Hindlimb muscle (tissue), 1 donor: ENCODE results near the gene HOXC11. TPM values are rescaled to one million over a fixed set of nuclear protein-coding genes. Genes with fewer than 3 reads are reported as not detected.

Experiments used
- DNase-seq: peaks from one replicate; pipeline ENCODE4 v3.0.0-alpha.2; 2013
- polyA plus RNA-seq: library from polyadenylated mRNA; unstranded; fragments of 120-200 nt; gene quantifications from one replicate; pipeline ENCODE4 v1.2.1, GENCODE V29; 2013; ENCODE audit not compliant: insufficient read length

HOXC11 gene
- polyA plus RNA-seq, 1 donor: 7.1 TPM

GRCh38 chr12:54010972-54011664 is 38.2 kb downstream of the HOXC11 start:
- DNase-seq: no peak

GRCh38 chr12:54011665-54012532 is 39.0 kb downstream of the HOXC11 start:
- no peak for DNase-seq

GRCh38 chr12:54012631-54013409 is 39.9 kb downstream of the HOXC11 start:
- DNase-seq: no peak

GRCh38 chr12:54014377-54015017 is 41.6 kb downstream of the HOXC11 start:
- DNase-seq: no peak

- no peak for DNase-seq
Observed at GRCh38 chr12:54015018-54015931, 42.3 kb downstream of the HOXC11 start.

GRCh38 chr12:54016051-54016450 is 43.1 kb downstream of the HOXC11 start:
- DNase-seq: no peak

DNA sequence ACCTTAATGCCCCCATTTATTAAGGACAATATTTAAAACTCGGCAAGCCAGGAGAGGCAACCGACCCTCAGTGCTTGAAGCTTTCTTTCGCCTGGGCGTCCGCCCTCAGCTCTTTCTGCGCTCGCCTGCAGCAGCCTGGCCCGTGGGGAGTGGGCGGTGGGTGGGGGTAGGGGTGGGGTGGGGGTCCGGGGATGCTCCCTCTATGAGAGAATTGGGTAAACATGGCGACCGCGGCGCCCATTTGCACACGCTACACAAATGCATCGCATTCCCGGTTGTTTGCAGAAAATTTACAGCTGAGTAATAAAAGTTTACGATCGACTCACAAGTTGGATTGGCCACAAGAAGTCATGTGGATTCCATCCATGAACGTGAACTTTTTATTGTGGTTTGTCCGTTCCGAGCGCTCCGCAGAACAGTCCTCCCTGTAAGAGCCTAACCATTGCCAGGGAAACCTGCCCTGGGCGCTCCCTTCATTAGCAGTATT is 43.6 kb downstream of the HOXC11 start:
- DNase-seq: peak; percentile 81

GRCh38 chr12:54017027-54017788 is 44.3 kb downstream of the HOXC11 start:
- no peak for DNase-seq

- peak; percentile 92 for DNase-seq
Observed at GRCh38 chr12:54017878-54018467, 45.0 kb downstream of the HOXC11 start.

DNA sequence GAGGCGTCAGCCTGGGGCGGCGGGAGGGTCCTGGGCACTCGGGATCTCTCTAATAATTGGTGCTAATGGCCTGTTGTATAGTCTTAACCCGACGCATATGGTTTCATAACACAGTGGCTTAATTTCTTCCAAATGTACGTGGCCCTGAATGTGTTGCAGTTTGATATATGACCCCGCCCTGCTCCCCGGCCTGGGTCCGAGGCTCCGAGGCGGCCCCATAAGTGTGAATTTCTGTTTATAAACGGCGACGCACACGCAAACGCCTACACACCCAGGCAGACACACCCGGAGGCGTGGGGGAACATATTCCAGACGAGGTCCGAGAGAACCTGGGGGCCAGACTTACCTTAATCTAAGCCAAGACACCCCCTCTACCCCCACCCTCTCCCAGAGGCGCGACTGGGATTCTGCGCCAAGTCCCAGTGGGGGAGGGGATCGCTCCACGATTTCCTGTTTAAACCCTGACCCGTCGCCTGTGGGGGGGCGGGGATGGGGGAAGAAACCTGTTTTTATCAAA is 45.6 kb downstream of the HOXC11 start:
- DNase-seq: no peak

DNA sequence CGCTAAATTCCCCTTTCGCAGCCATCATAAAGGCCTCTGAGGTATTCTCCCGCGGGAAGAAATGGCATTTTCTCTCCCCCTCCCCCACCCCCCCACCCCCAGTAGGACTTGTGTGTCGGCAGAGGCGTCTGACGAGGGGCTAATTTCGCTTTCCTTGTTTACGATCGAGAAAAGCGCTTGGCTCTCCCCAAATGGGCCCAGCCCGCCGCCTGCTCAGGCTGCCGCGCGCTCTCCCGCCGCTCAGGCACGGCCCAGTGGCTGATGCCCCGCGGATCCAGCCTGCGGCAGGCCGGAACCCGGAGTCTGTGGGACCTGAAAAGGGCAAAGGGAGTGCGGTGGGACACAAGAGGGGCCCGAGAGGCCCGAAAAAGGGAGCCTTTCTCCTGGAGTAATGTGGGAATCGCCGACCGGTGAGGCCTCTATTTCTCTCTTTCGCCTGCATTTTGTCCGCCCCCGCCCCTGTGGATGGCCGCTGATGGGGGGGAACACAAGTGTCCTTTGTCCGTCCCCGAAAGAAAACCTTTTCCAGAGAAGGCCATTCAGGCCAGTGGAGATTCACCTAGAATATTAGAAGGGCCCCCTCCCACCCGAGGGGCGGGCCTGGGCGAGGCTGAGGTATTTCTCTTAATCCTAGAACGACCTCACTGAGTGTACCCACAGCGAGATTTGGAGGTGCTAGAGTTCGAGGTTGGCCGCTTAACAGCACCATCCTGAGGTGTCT is 46.3 kb downstream of the HOXC11 start:
- DNase-seq: no peak

GRCh38 chr12:54019924-54020590 is 47.1 kb downstream of the HOXC11 start:
- no peak for DNase-seq

DNA sequence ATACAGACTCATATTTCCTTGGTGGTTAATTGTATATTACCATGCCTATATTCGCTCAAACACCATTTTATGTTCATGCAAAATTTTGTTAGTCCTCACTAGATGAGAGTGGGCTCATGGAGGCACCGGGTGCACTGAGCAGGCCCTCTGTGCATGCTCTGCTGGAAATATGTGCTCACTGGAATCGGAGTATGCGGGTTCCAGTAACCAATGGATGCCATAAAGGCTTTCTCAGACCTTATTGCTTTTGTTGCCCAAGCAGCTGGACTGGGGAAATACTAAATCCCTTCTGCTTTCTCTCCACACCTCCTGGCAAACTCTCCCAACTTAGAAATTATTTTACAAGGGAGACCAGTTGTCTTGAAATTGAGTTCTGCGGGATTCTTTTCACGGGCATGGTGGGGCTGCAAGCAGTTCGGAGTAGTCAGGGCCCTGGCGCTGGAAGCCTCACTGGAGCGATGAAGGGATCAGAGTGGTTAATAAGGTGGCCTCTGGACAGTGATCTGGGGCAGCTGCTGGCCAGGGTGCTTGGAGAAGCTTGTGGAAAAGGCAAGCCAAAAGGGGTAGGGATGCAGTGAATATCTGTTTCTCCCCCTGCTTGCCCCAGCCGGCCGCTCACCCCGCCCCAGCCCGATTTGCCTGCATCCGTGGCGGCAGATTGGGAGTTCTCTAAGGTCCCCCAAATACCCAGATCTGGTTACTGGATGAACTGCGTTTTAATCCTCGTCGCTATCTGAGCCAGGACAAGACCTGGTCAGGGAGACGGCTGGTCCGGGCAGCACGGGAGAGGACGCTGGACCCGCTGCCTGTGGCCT is 47.9 kb downstream of the HOXC11 start:
- DNase-seq: no peak

DNA sequence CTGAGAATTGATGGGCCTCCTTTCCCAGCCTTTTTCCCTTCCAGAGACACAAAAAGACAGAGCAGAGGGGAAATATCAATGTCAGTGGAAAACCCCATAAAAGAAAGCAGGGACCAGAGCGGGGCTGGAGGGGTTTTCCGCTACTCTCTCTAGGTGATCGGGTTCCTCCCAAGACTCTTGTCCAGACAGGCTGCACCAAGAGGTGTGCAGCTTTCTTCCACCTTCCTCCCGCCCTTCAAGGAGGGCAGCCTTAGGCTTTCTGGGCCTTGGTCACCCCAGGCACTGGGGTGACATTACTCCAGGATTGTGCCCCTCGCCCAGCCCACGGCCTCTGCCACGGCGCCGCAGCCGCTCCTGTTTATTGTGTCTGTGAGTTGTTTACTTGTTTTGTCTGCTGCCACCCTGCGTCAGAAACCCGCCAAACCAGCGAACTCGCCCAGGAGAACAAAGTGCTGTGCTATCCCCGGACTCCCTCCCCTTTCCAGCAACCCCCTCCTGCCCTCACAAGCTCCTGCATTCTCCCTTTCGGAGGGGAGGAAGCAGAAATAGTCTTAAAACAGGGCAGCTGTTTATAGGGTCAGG is 48.6 kb downstream of the HOXC11 start:
- no peak for DNase-seq

- DNase-seq: no peak
Observed at GRCh38 chr12:54022960-54023884, 50.3 kb downstream of the HOXC11 start.

DNA sequence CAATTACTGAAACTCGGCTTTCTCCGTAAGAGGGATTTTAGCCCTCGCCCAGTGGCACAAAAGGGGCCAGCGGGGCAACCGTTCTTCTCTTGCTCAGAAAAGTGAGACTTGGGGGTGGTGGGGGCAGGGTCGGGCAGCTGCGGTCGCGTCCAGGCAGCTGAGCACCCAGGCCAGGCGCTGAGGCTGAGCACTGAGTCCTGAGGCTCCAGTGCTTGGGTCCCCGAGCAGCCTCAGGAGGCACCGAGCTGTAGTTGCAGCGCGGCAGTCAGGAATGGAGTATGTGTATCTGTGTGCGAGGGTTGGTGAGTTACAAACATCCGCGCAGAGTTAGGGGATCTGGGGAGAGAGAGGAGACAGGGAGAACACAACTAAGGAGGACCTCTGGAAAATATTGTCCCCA is 51.2 kb downstream of the HOXC11 start:
- no peak for DNase-seq
